ENCODE measurements around the gene ATP5MG.

DNA sequence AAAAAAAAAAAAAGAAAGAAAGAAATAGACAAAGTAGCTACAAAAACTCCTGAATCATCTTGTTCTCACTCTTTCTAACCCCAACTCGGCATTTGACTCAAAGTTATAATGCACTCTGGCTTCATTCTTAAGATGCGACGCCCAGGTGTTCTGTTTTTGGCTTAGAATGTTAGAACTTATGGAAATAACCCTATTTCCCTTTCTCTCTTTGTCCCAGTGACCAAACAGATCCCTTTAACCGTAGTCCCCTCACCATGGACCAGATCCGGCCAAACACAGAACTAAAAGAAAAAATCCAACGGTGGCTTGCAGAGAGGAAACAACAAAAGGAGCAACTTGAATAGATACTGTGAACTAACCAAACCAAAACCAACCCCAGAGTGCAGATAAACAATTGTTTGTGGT is 5.3 kb upstream of the ATP5MG start:
- TF ChIP-seq, protein P1, sequence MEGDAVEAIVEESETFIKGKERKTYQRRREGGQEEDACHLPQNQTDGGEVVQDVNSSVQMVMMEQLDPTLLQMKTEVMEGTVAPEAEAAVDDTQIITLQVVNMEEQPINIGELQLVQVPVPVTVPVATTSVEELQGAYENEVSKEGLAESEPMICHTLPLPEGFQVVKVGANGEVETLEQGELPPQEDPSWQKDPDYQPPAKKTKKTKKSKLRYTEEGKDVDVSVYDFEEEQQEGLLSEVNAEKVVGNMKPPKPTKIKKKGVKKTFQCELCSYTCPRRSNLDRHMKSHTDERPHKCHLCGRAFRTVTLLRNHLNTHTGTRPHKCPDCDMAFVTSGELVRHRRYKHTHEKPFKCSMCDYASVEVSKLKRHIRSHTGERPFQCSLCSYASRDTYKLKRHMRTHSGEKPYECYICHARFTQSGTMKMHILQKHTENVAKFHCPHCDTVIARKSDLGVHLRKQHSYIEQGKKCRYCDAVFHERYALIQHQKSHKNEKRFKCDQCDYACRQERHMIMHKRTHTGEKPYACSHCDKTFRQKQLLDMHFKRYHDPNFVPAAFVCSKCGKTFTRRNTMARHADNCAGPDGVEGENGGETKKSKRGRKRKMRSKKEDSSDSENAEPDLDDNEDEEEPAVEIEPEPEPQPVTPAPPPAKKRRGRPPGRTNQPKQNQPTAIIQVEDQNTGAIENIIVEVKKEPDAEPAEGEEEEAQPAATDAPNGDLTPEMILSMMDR (IDR thresholded peaks at IDR 0.05) = no peak
- TF ChIP-seq POLR2A (IDR thresholded peaks at IDR 0.05) = no peak
- no peak for TF ChIP-seq POLR2AphosphoS5 (IDR thresholded peaks at IDR 0.05)

Data from breast epithelium (tissue), 3 donors.